ENCODE measurements around the gene STXBP5. TPM values are rescaled to one million over a fixed set of nuclear protein-coding genes. Genes with fewer than 3 reads are reported as not detected.

STXBP5 gene
- total and polyA plus RNA-seq, 9 of the 15 experiments (the other 6 are each of a cell fraction or from before 2014, with no cell fraction given): 23.3 to 172 (median 71.5) TPM

DNA sequence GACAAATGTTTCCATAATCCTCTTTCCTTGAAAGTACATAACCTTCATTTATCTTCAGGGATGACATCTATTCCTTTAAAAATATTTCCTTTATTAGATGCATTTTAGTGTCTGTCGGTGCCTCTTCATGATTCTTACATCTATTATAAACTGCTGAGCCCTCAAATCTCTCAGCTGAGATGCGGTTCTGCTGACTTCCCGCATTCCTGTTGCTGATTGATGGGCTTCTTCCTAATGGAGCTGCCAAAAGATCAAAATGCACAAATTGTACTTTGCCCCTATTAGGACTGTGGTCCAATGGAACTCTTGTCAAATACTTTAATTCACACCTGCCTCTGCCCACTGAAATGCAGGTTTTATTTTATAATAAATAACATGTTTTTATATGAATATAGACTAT lies 225.6 kb downstream of the STXBP5 start:
- intact Hi-C loops (cut with micrococcal nuclease): no loop called here
- no peak overlapping the region for H3K9ac ChIP-seq (ENCODE audit: insufficient read depth in 1 of 2, low read depth in 2 of 2, low read length in 2 of 2)
- DNase-seq (ENCODE audit: extremely low read depth in 1 of 4, low spot score in 3 of 4): no peak
- no peaks in the 10 kb centered on the region for H3K9me1 ChIP-seq (ENCODE audit: control insufficient read depth, insufficient read depth, low read length)
- no peak overlapping the region for H3K27ac ChIP-seq (ENCODE audit: extremely low read depth, low read depth, low read length)
- H3K4me3 ChIP-seq: no peak overlapping the region
- H4K20me1 ChIP-seq (replicated peaks; ENCODE audit: control insufficient read depth, insufficient read depth, low read length): no peaks in the 10 kb centered on the region
- H3K36me3 ChIP-seq (ENCODE audit: control insufficient read depth, insufficient read depth, low read length): no peaks in the 10 kb centered on the region
- H3K9me3 ChIP-seq (replicated peaks; ENCODE audit: control insufficient read depth, insufficient read depth, low read depth, low read length): no peaks in the 10 kb centered on the region
- ATAC-seq: no peak
- no TSS peak for BruUV-seq (replicated peaks)
- CTCF ChIA-PET (ENCODE audit: low intra/inter-chr PET ratio): no interaction called here
- no peak for FAIRE-seq
- in situ Hi-C loops (cut with MboI): no loop called here
- peaks cover 10 to 18% of the 10 kb centered on the region in 2 experiments; a peak in 4 of 5 replicates for H3K27me3 ChIP-seq (ENCODE audit: control insufficient read depth in 2 of 2, insufficient read depth in 2 of 2, low read length in 2 of 2)
- H3K79me2 ChIP-seq (ENCODE audit: control insufficient read depth, insufficient read depth, low read length): no peaks in the 10 kb centered on the region
- no peak overlapping the region for H2AFZ ChIP-seq (ENCODE audit: low read depth, low read length)
- WGBS (ENCODE audit: insufficient coverage, low coverage, missing lambda C conversion rate): 0% methylated on average over 3 of the region's 3 CpGs
- POLR2A ChIA-PET: no interaction called here
- H3K4me2 ChIP-seq (ENCODE audit: insufficient read depth, low read length): no peak overlapping the region
- peaks cover 0 to 3% of the 10 kb centered on the region in 2 experiments; a peak in 2 of 5 replicates for H3K4me1 ChIP-seq (replicated peaks in 1 of 2; ENCODE audit: control insufficient read depth in 2 of 2, insufficient read depth in 2 of 2, low read length in 2 of 2)
- TF ChIP-seq ARID2 (IDR thresholded peaks at IDR 0.05) (no peak), CHD1 (IDR thresholded peaks at IDR 0.05; ENCODE audit: low read length) (no peak), RBM17 (IDR thresholded peaks at IDR 0.05; ENCODE audit: borderline replicate concordance, low read depth, low read length) (no peak), ILF3 (IDR thresholded peaks at IDR 0.05; ENCODE audit: borderline replicate concordance) (no peak), ZBTB17 (CRISPR knock-in tag; IDR thresholded peaks at IDR 0.05) (no peak), ZNF143 (CRISPR knock-in tag; IDR thresholded peaks at IDR 0.05) (no peak), ZC3H11A (IDR thresholded peaks at IDR 0.05; ENCODE audit: low read depth, low read length) (no peak), NFE2L1 (tag; IDR thresholded peaks at IDR 0.05; ENCODE audit: borderline replicate concordance, low read depth) (no peak), U2AF2 (optimal IDR thresholded peaks at IDR 0.05; ENCODE audit: low read depth, low read length) (no peak), ELF1 (tag; IDR thresholded peaks at IDR 0.05) (no peak), FOXM1 (IDR thresholded peaks at IDR 0.05; ENCODE audit: low read depth) (no peak), FOXM1 (CRISPR knock-in tag; IDR thresholded peaks at IDR 0.05; ENCODE audit: low read depth) (no peak)
- TF ChIP-seq, protein P1, sequence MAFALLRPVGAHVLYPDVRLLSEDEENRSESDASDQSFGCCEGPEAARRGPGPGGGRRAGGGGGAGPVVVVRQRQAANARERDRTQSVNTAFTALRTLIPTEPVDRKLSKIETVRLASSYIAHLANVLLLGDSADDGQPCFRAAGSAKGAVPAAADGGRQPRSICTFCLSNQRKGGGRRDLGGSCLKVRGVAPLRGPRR (CRISPR knock-in tag; IDR thresholded peaks at IDR 0.05): no peak
- TF ChIP-seq, protein P2, sequence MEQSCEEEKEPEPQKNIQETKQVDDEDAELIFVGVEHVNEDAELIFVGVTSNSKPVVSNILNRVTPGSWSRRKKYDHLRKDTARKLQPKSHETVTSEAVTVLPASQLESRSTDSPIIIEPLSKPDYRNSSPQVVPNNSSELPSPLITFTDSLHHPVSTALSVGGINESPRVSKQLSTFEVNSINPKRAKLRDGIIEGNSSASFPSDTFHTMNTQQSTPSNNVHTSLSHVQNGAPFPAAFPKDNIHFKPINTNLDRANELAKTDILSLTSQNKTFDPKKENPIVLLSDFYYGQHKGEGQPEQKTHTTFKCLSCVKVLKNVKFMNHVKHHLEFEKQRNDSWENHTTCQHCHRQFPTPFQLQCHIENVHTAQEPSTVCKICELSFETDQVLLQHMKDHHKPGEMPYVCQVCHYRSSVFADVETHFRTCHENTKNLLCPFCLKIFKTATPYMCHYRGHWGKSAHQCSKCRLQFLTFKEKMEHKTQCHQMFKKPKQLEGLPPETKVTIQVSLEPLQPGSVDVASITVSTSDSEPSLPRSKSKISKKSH (CRISPR knock-in tag; IDR thresholded peaks at IDR 0.05): no peak
- TF ChIP-seq, protein P3, sequence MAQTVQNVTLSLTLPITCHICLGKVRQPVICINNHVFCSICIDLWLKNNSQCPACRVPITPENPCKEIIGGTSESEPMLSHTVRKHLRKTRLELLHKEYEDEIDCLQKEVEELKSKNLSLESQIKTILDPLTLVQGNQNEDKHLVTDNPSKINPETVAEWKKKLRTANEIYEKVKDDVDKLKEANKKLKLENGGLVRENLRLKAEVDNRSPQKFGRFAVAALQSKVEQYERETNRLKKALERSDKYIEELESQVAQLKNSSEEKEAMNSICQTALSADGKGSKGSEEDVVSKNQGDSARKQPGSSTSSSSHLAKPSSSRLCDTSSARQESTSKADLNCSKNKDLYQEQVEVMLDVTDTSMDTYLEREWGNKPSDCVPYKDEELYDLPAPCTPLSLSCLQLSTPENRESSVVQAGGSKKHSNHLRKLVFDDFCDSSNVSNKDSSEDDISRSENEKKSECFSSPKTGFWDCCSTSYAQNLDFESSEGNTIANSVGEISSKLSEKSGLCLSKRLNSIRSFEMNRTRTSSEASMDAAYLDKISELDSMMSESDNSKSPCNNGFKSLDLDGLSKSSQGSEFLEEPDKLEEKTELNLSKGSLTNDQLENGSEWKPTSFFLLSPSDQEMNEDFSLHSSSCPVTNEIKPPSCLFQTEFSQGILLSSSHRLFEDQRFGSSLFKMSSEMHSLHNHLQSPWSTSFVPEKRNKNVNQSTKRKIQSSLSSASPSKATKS (CRISPR knock-in tag; IDR thresholded peaks at IDR 0.05): no peak
- TF ChIP-seq, protein P4, sequence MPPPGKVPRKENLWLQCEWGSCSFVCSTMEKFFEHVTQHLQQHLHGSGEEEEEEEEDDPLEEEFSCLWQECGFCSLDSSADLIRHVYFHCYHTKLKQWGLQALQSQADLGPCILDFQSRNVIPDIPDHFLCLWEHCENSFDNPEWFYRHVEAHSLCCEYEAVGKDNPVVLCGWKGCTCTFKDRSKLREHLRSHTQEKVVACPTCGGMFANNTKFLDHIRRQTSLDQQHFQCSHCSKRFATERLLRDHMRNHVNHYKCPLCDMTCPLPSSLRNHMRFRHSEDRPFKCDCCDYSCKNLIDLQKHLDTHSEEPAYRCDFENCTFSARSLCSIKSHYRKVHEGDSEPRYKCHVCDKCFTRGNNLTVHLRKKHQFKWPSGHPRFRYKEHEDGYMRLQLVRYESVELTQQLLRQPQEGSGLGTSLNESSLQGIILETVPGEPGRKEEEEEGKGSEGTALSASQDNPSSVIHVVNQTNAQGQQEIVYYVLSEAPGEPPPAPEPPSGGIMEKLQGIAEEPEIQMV (tag; conservative IDR thresholded peaks at IDR 0.05; ENCODE audit: low read depth): no peak
- TF ChIP-seq, protein P5, sequence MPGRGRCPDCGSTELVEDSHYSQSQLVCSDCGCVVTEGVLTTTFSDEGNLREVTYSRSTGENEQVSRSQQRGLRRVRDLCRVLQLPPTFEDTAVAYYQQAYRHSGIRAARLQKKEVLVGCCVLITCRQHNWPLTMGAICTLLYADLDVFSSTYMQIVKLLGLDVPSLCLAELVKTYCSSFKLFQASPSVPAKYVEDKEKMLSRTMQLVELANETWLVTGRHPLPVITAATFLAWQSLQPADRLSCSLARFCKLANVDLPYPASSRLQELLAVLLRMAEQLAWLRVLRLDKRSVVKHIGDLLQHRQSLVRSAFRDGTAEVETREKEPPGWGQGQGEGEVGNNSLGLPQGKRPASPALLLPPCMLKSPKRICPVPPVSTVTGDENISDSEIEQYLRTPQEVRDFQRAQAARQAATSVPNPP (IDR thresholded peaks at IDR 0.05; ENCODE audit: borderline replicate concordance, insufficient read depth, insufficient read length): no peak

Data from K562 (cell line).